SK-N-SH (cell line): Measurements from ENCODE around the gene GSC2. TPM values are rescaled to one million over a fixed set of nuclear protein-coding genes. Genes with fewer than 3 reads are reported as not detected.

Experiments
- CTCF ChIA-PET: fragments of 300-600, 350-600 bp; formaldehyde crosslinking; extraction: SDS; loops from one replicate; lab custom pipeline; 2021; lab: Yijun Ruan, JAX
- POLR2A ChIA-PET: fragments of 350-600 bp; sonication (Branson Sonifier 250); formaldehyde crosslinking; extraction: SDS; loops from one replicate; lab custom pipeline; 2020; ENCODE audit warnings: antibody characterized with exemption, inconsistent platforms; lab: Yijun Ruan, JAX
- DNase-seq: peaks from one replicate; pipeline ENCODE4 v3.0.0; 2012
- H2AFZ ChIP-seq: fragments of 200-600 bp; sonication (generic); 2 replicates; pipeline ENCODE4 v1.8.1; 2016; ENCODE audit warnings: antibody characterized with exemption, mild to moderate bottlenecking, low read depth
- H3F3A ChIP-seq: fragments of 200-600 bp; sonication (generic); replicated peaks from 2 replicates; pipeline ENCODE3; 2016; ENCODE audit warnings: antibody characterized with exemption, mild to moderate bottlenecking; ENCODE audit not compliant: insufficient read depth
- H3K27ac ChIP-seq, 2 experiments: fragments of 200-500 bp in 1 of 2; fragments of 200-600 bp in 1 of 2; sonication (Bioruptor generic) in 1 of 2; sonication (generic), shearing (Covaris generic) in 1 of 2; 2 replicates each; pipeline versions ENCODE4 v1.5.1 to v1.6.1; 2014 to 2016; ENCODE audit warnings: low read depth in 2 of 2, inconsistent platforms in 1 of 2, low read length in 1 of 2, mild to moderate bottlenecking in 1 of 2, mixed read lengths in 1 of 2
- H3K27me3 ChIP-seq: fragments of 200-600 bp; sonication (generic), shearing (Covaris generic); 2 replicates; pipeline ENCODE4 v1.6.1; 2016; ENCODE audit warnings: mixed run types; ENCODE audit not compliant: insufficient read depth
- H3K36me3 ChIP-seq, 2 experiments: fragments of 200-500 bp in 1 of 2; fragments of 200-600 bp in 1 of 2; sonication (Bioruptor generic) in 1 of 2; sonication (generic) in 1 of 2; replicated peaks in 1 of 2; 2 replicates each; pipeline versions ENCODE3 to v1.5.1; 2014 to 2016; ENCODE audit warnings: low read length in 1 of 2, mild to moderate bottlenecking in 1 of 2; ENCODE audit not compliant: insufficient read depth in 2 of 2, control insufficient read depth in 1 of 2
- H3K4me1 ChIP-seq, 2 experiments: fragments of 200-500 bp in 1 of 2; fragments of 200-600 bp in 1 of 2; sonication (Bioruptor generic) in 1 of 2; sonication (generic), shearing (Covaris generic) in 1 of 2; 2 replicates each; pipeline versions ENCODE4 v1.5.1 to v1.6.1; 2014 to 2016; ENCODE audit warnings: low read depth in 1 of 2, low read length in 1 of 2, mixed run types in 1 of 2; ENCODE audit not compliant: insufficient read depth in 2 of 2, control insufficient read depth in 1 of 2
- H3K4me2 ChIP-seq: fragments of 200-600 bp; sonication (generic), shearing (Covaris generic); 2 replicates; pipeline ENCODE4 v1.6.1; 2017; ENCODE audit warnings: mixed run types
- H3K4me3 ChIP-seq, 2 experiments: fragments of 200-500 bp in 1 of 2; fragments of 200-600 bp in 1 of 2; sonication (Bioruptor generic) in 1 of 2; sonication (generic), shearing (Covaris generic) in 1 of 2; 2 replicates each; pipeline versions ENCODE4 v1.5.1 to v1.8.1; 2014 to 2016; ENCODE audit warnings: low read depth in 2 of 2, inconsistent platforms in 1 of 2, low read length in 1 of 2, mild to moderate bottlenecking in 1 of 2, mixed read lengths in 1 of 2, moderate library complexity in 1 of 2
- H3K79me2 ChIP-seq: fragments of 200-600 bp; sonication (generic); 2 replicates; pipeline ENCODE4 v1.8.1; 2017; ENCODE audit warnings: mild to moderate bottlenecking; ENCODE audit not compliant: insufficient read depth
- H3K9ac ChIP-seq: fragments of 200-600 bp; sonication (generic); 2 replicates; pipeline ENCODE4 v1.6.1; 2017; ENCODE audit warnings: mixed run types
- H3K9me2 ChIP-seq: fragments of 200-600 bp; sonication (generic); 2 replicates; pipeline ENCODE4 v1.6.1; 2017; ENCODE audit warnings: mixed run types
- H3K9me3 ChIP-seq: fragments of 200-600 bp; sonication (generic); 2 replicates; pipeline ENCODE4 v1.6.1; 2017; ENCODE audit warnings: mixed run types, mild to moderate bottlenecking, moderate library complexity
- H4K20me1 ChIP-seq: fragments of 200-600 bp; sonication (generic); 2 replicates; pipeline ENCODE4 v1.6.1; 2017; ENCODE audit warnings: mild to moderate bottlenecking, mixed run types; ENCODE audit not compliant: insufficient read depth
- ELF1 ChIP-seq: IDR thresholded peaks from 2 replicates; pipeline ENCODE4 v1.4.0; 2012
- EP300 ChIP-seq, 2 experiments: IDR thresholded peaks; 2 replicates each; pipeline versions ENCODE4 v1.4.0 to v1.6.1; 2012; ENCODE audit warnings: borderline replicate concordance in 1 of 2, low read depth in 1 of 2, low read length in 1 of 2
- MEF2A ChIP-seq: IDR thresholded peaks from 2 replicates; pipeline ENCODE4 v1.4.0; 2012; ENCODE audit warnings: low read depth, borderline replicate concordance
- MXI1 ChIP-seq: IDR thresholded peaks from 2 replicates; pipeline ENCODE4 v1.6.1; 2012; ENCODE audit warnings: mild to moderate bottlenecking, low read depth, low read length, improper control_type of control experiment
- RAD21 ChIP-seq: IDR thresholded peaks from 2 replicates; pipeline ENCODE4 v1.6.1; 2012; ENCODE audit warnings: mild to moderate bottlenecking, low read length
- RXRA ChIP-seq: IDR thresholded peaks from 2 replicates; pipeline ENCODE4 v1.4.0; 2012; ENCODE audit warnings: low read depth, mild to moderate bottlenecking, borderline replicate concordance
- SMC3 ChIP-seq: IDR thresholded peaks from 2 replicates; pipeline ENCODE4 v1.6.1; 2012; ENCODE audit warnings: low read depth, low read length, improper control_type of control experiment
- TAF1 ChIP-seq: IDR thresholded peaks from 2 replicates; pipeline ENCODE4 v1.6.1; 2012; ENCODE audit warnings: low read depth, mild to moderate bottlenecking, low read length, moderate library complexity, borderline replicate concordance
- TCF12 ChIP-seq: IDR thresholded peaks from 2 replicates; pipeline ENCODE4 v1.4.0; 2012
- YY1 ChIP-seq: IDR thresholded peaks from 2 replicates; pipeline ENCODE4 v1.4.0; 2012; ENCODE audit warnings: low read depth, mild to moderate bottlenecking
- WGBS: methylation state at CpG from one replicate; pipeline ENCODE4 v1.1.6; 2017; ENCODE audit warnings: low lambda C conversion rate; 5-methylcytosine and 5-hydroxymethylcytosine counted together
- polyA plus RNA-seq, 3 experiments: library from polyadenylated mRNA; depleted of rRNA; stranded (reverse); fragments of >200 nt; gene quantifications; 2 replicates each; pipeline ENCODE4 v1.2.3, GENCODE V29; 2012
- TF ChIP-seq, protein P1 (sequence below): IDR thresholded peaks from 2 replicates; pipeline ENCODE4 v1.4.0; 2012; ENCODE audit warnings: low read depth, borderline replicate concordance
- TF ChIP-seq, protein P2 (sequence below): fragments of 150-350 bp; IDR thresholded peaks from 2 replicates; pipeline ENCODE4 v1.6.1; 2017; ENCODE audit warnings: antibody characterized with exemption, low read length, low read depth, borderline replicate concordance
- TF ChIP-seq, protein P3 (sequence below): IDR thresholded peaks from 2 replicates; pipeline ENCODE4 v1.4.0; 2012; ENCODE audit warnings: low read depth, borderline replicate concordance
- TF ChIP-seq, protein P4 (sequence below): IDR thresholded peaks from 2 replicates; pipeline ENCODE4; 2012

GSC2 gene
- polyA plus RNA-seq, 1 of the 3 experiments (the other 2 are of a cell fraction): not detected

DNA sequence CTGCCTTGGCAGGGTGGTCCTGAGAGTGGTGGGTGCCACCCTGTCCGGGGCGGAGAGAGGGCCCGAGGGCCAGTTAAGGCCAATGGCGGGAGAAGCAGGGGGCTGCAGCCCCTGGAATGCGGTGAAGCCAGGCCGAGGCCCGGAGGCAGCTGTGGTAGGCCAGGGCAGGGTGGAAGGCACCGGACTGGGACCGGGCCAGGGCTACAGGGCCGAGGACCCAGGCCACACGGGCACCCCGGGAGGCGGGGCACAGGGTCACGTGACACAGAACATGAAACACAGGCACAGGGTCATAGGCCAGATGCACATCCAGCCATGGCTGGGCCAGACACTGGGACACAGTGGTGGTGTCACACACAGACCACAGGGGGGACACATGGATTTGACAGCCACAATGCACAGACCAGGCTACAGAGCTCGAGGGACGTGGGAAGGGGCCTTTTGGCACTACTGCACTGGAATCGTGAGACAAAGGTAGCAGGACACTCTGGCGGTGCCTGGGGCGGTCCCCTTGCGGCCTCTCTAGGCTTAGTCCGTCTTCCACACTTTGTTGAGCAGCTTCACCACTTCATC is 25.6 kb upstream of the GSC2 start:
- peak overlapping the region in 1 of 2 experiments; percentile 69; a peak in 2 of 4 replicates for H3K27ac ChIP-seq
- H3K9me3 ChIP-seq: no peaks in the 10 kb centered on the region
- WGBS: 100% methylated on average over 7 of the region's 21 CpGs
- DNase-seq: no peak
- TF ChIP-seq, protein P1, sequence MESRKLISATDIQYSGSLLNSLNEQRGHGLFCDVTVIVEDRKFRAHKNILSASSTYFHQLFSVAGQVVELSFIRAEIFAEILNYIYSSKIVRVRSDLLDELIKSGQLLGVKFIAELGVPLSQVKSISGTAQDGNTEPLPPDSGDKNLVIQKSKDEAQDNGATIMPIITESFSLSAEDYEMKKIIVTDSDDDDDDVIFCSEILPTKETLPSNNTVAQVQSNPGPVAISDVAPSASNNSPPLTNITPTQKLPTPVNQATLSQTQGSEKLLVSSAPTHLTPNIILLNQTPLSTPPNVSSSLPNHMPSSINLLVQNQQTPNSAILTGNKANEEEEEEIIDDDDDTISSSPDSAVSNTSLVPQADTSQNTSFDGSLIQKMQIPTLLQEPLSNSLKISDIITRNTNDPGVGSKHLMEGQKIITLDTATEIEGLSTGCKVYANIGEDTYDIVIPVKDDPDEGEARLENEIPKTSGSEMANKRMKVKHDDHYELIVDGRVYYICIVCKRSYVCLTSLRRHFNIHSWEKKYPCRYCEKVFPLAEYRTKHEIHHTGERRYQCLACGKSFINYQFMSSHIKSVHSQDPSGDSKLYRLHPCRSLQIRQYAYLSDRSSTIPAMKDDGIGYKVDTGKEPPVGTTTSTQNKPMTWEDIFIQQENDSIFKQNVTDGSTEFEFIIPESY: no peak
- TF ChIP-seq, protein P2, sequence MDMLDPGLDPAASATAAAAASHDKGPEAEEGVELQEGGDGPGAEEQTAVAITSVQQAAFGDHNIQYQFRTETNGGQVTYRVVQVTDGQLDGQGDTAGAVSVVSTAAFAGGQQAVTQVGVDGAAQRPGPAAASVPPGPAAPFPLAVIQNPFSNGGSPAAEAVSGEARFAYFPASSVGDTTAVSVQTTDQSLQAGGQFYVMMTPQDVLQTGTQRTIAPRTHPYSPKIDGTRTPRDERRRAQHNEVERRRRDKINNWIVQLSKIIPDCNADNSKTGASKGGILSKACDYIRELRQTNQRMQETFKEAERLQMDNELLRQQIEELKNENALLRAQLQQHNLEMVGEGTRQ: no peak
- no peak for TF ChIP-seq MEF2A
- TF ChIP-seq, protein P3, sequence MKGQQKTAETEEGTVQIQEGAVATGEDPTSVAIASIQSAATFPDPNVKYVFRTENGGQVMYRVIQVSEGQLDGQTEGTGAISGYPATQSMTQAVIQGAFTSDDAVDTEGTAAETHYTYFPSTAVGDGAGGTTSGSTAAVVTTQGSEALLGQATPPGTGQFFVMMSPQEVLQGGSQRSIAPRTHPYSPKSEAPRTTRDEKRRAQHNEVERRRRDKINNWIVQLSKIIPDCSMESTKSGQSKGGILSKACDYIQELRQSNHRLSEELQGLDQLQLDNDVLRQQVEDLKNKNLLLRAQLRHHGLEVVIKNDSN: no peak
- TF ChIP-seq RXRA: no peak
- no peak for TF ChIP-seq RAD21
- no peak for TF ChIP-seq EP300 (IDR thresholded peaks at IDR 0.05; ENCODE audit: borderline replicate concordance in 1 of 2, low read depth in 1 of 2, low read length in 1 of 2)
- TF ChIP-seq TAF1: no peak
- no peak for TF ChIP-seq SMC3
- no peak for TF ChIP-seq ELF1
- no peak for TF ChIP-seq MXI1
- peaks cover 29 to 66% of the 10 kb centered on the region in 2 experiments for H3K4me1 ChIP-seq
- H3K36me3 ChIP-seq: peaks cover 0 to 9% of the 10 kb centered on the region in 2 experiments
- H3F3A ChIP-seq: peaks cover 4% of the 10 kb centered on the region
- H3K9me2 ChIP-seq: no peaks in the 10 kb centered on the region
- H3K79me2 ChIP-seq: peaks cover 60% of the 10 kb centered on the region
- peaks cover 13% of the 10 kb centered on the region; the same call in 1 of the 2 replicates for H4K20me1 ChIP-seq
- no peak overlapping the region for H3K4me2 ChIP-seq
- no peak overlapping the region for H3K9ac ChIP-seq
- ChIA-PET CTCF (interaction anchor here (0.6 to 0.7 kb wide), 2 partner anchors 454 to 953 kb away, joined by 3 read pairs; no protein-coding TSS in a partner anchor), POLR2A (interaction anchor here (0.6 kb wide), 1 partner anchor 33 kb away, joined by 3 read pairs; no protein-coding TSS in a partner anchor)
- no peak overlapping the region for H3K4me3 ChIP-seq
- no peak overlapping the region for H2AFZ ChIP-seq
- H3K27me3 ChIP-seq: no peaks in the 10 kb centered on the region

DNA sequence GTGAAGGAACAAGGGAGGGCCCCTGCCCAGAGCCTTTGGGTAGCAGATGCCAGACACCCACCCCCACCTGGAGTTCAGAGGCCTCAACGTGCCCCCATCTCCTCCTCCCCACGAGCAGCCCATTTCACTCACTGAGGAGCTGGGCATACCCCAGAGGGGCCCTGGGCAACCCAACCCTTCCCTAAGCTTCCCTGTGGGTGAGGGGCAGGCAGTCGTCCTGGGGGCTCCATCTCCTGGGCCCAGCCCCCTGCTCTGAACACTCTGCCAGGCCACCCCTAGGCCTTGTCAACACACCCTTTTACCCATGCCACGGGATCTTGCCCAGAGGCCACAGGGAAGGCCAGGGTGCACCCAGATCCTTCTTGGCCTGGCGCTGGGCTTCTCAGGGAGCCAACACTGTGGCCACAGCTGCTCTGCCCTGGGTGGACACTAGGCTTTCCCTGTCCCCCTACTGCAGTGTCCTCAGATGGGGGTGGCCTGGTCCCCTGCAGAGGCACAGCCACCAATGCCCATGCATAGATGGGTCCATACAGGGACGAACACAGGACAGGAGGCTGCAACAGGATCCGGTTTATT is 25.0 kb upstream of the GSC2 start:
- no peak for DNase-seq
- Histone ChIP-seq H4K20me1 (peaks cover 13% of the 10 kb centered on the region; the same call in 1 of the 2 replicates), H3K9ac (no peak overlapping the region; the same call in 1 of the 2 replicates), H3K4me2 (no peak overlapping the region), H3K9me3 (no peaks in the 10 kb centered on the region), H3K36me3 (peaks cover 0 to 9% of the 10 kb centered on the region in 2 experiments), H3K27me3 (no peaks in the 10 kb centered on the region), H3F3A (peaks cover 4% of the 10 kb centered on the region), H2AFZ (no peak overlapping the region), H3K27ac (no peak overlapping the region), H3K4me3 (no peak overlapping the region), H3K9me2 (no peaks in the 10 kb centered on the region), H3K79me2 (peaks cover 60% of the 10 kb centered on the region), H3K4me1 (peaks cover 31 to 68% of the 10 kb centered on the region in 2 experiments)
- 78% methylated on average over 6 of the region's 7 CpGs for WGBS
- POLR2A ChIA-PET: no interaction called here
- CTCF ChIA-PET: interaction anchor here (0.6 to 1.1 kb wide), 2 partner anchors 454 to 953 kb away, joined by 3 read pairs; no protein-coding TSS in a partner anchor
- TF ChIP-seq YY1 (no peak), RAD21 (no peak), TCF12 (no peak)
- TF ChIP-seq, protein P1: no peak
- TF ChIP-seq, protein P4, sequence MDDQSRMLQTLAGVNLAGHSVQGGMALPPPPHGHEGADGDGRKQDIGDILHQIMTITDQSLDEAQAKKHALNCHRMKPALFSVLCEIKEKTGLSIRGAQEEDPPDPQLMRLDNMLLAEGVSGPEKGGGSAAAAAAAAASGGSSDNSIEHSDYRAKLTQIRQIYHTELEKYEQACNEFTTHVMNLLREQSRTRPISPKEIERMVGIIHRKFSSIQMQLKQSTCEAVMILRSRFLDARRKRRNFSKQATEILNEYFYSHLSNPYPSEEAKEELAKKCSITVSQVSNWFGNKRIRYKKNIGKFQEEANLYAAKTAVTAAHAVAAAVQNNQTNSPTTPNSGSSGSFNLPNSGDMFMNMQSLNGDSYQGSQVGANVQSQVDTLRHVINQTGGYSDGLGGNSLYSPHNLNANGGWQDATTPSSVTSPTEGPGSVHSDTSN: no peak
